HG03442 (cell line): ENCODE data around the gene IL32.

Experiments
- ATAC-seq: cut with Tn5 transposase; IDR thresholded peaks from one replicate; pipeline ENCODE4 v1.9.1; 2021; ENCODE audit warnings: mild to moderate bottlenecking, moderate library complexity; ENCODE audit not compliant: unreplicated experiment

IL32 gene

GRCh38 chr16:3088925-3089716, 23.7 kb downstream of the IL32 start:
- no peak for ATAC-seq

GRCh38 chr16:3089717-3090592, 24.5 kb downstream of the IL32 start:
- no peak for ATAC-seq

- ATAC-seq = no peak
Measured at GRCh38 chr16:3091551-3091950, 26.1 kb downstream of the IL32 start.

- no peak for ATAC-seq
Measured at GRCh38 chr16:3092501-3092941, 27.1 kb downstream of the IL32 start.

GRCh38 chr16:3094289-3095027, 29.0 kb downstream of the IL32 start:
- no peak for ATAC-seq

- peak; percentile 67 for ATAC-seq
Measured at GRCh38 chr16:3095869-3096268, 30.4 kb downstream of the IL32 start.

GRCh38 chr16:3096362-3096761, 30.9 kb downstream of the IL32 start:
- ATAC-seq = no peak

GRCh38 chr16:3097266-3097665, 31.8 kb downstream of the IL32 start:
- no peak for ATAC-seq

GRCh38 chr16:3098459-3099394, 33.3 kb downstream of the IL32 start, which contains the start of gene ZSCAN10:
Gene ZSCAN10, minus strand, starts transcription at chr16:3099294. Its CDS starts 6,357 bp downstream, at chr16:3092937.
- ATAC-seq = no peak

- no peak for ATAC-seq
Measured at GRCh38 chr16:3099395-3099731, 33.9 kb downstream of the IL32 start.

GRCh38 chr16:3099732-3100499, 34.5 kb downstream of the IL32 start:
- ATAC-seq = peak; percentile 53

- no peak for ATAC-seq
Measured at GRCh38 chr16:3101018-3101840, 35.8 kb downstream of the IL32 start.

- no peak for ATAC-seq
Measured at GRCh38 chr16:3101841-3102470, 36.5 kb downstream of the IL32 start.

GRCh38 chr16:3106205-3106928, 40.9 kb downstream of the IL32 start:
- peak; percentile 75 for ATAC-seq

- no peak for ATAC-seq
Measured at GRCh38 chr16:3112058-3112880, 46.8 kb downstream of the IL32 start, which contains the start of gene ZNF205. Gene ZNF205, plus strand, starts transcription at chr16:3112586. Its CDS starts 845 bp downstream, at chr16:3113431.

GRCh38 chr16:3112881-3113574, 47.6 kb downstream of the IL32 start:
- ATAC-seq = no peak
